AG10803 (cell line): Measurements from ENCODE around the gene RHBDL1.

Experiments used
- DNase-seq: peaks from one replicate; pipeline ENCODE4 v3.0.0; 2010; ENCODE audit warnings: low read depth
- H3K4me3 ChIP-seq: 2 replicates; pipeline ENCODE4 v1.5.1; 2011; ENCODE audit warnings: mild to moderate bottlenecking, low read length, control low read depth
- CTCF ChIP-seq: conservative IDR thresholded peaks from 2 replicates; pipeline ENCODE4 v1.5.1; 2011; ENCODE audit warnings: mild to moderate bottlenecking, low read length, control low read depth, inconsistent platforms

The RHBDL1 gene

GRCh38 chr16:645852-646678 lies 29.4 kb upstream of the RHBDL1 start:
- no peak for DNase-seq
- no peak overlapping the region for H3K4me3 ChIP-seq
- TF ChIP-seq CTCF, result no peak

- no peak overlapping the region for H3K4me3 ChIP-seq
- no peak for DNase-seq
- no peak for TF ChIP-seq CTCF
Measured at GRCh38 chr16:646679-647172, 28.7 kb upstream of the RHBDL1 start.

DNA sequence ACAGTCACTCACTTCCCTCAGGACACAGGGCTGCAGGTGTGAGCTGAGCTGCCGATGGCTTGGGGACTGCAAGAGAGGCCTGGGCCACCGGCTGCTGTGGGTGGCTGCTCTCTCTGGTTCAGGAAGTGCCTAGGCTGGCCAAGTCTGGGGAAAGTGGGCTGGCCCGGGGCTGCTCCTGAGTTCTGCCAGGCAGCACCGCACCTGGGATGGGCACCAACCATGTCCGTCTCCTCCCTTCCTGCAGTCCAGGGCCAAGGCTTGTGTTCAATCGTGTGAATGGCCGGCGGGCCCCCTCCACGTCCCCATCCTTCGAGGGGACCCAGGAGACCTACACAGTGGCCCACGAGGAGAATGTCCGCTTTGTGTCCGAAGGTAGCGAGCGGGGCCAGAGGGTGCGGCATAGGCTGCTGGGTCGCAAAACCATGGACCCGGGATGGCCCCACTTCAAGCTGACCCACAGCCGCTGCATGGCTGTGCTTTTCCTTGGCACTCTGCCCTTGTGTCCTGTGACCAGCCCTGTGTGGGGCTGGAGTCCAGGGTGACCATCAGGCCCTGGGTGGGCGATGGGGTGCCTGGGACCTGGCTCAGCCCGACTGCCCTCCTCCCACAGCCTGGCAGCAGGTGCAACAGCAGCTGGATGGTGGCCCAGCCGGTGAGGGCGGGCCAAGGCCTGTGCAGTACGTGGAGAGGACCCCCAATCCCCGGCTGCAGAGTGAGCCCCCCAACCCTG lies 28.1 kb upstream of the RHBDL1 start:
- H3K4me3 ChIP-seq, result no peak overlapping the region
- TF ChIP-seq CTCF, result no peak
- no peak for DNase-seq

DNA sequence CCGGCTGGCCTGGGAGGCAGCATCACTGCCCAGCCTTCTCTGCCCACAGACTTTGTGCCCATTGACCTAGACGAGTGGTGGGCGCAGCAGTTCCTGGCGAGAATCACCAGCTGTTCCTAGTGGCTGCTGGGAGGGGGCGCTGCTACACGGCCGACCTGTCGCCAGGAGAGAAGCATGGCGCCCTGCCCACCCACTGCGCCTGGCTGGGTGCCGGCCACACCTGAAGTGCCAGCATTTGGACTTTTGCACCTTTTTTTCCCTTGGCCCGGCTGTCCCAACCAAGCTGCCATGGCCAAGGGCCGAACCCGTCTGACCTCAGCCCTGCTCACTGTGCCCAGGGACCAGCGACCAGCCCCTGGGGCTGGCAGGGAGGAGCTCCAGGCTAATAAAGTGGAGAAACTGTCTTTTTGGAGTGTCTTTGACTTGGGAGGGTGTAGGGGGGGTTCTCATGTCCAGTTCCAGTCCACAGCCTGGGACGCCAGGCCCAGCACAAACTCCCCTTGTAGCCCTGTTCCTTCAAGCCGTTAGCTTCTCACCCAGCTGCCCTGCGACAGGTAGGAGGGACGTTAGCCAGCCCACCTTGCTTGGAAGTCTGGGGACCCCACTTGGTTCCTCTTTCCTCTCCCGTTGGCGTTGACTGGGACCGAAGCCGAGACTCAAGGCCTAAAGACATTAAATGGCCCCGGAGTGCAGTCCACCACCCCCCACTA lies 27.2 kb upstream of the RHBDL1 start:
- DNase-seq, result peak; percentile 25
- peak overlapping the region; percentile 77 for H3K4me3 ChIP-seq
- TF ChIP-seq CTCF, result peak; percentile 41

GRCh38 chr16:648781-649589 lies 26.5 kb upstream of the RHBDL1 start, which contains the start of gene WDR90:
TSS of gene WDR90 (plus strand) at chr16:649365. CDS start at chr16:649417, 52 bp downstream.
- peak; percentile 89 for DNase-seq
- no peak for TF ChIP-seq CTCF
- peak within 1 kb of the TSS; percentile 77 for H3K4me3 ChIP-seq

DNA sequence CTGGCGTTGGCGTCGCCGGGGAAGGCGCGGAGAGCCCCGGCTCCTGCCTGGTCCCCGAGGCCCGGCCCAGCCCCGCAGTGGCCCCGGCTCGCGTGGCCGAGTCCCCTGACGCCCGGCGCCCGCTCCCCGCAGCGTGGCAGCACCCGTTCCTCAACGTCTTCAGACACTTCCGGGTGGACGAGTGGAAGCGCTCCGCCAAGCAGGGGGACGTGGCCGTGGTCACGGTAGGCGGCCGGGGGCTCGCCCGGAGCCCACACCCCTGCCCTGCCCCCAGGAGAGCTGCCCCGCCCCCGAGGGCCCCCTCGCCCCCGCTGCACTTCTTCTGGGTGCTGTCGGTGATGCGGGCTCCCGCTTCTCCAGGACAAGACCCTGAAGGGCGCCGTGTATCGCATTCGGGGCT lies 25.8 kb upstream of the RHBDL1 start:
- no peak for DNase-seq
- TF ChIP-seq CTCF, result no peak
- peak overlapping the region; percentile 77 for H3K4me3 ChIP-seq
